T-cell (primary cell): ENCODE data around the gene SPATC1L. TPM values are rescaled to one million over a fixed set of nuclear protein-coding genes. Genes with fewer than 3 reads are reported as not detected.

Source experiments
- ATAC-seq, 4 experiments: fragments of 200-7000 bp in 3 of 4; fragments of 150-1000 bp in 1 of 4; cut with Tn5 transposase; replicated peaks in 1 of 4; 1 replicate in 3 of 4; 2 replicates in 1 of 4; pipeline ENCODE4 v1.10.0; 2021; ENCODE audit warnings: moderate library complexity in 3 of 4, mild to moderate bottlenecking in 2 of 4, moderate number of reproducible peaks in 1 of 4
- CTCF ChIA-PET, 2 donors: fragments of 300-600 bp; sonication (Branson Sonifier 250); formaldehyde crosslinking; loops; one replicate each; lab custom pipeline; 2022; ENCODE audit warnings: antibody characterized with exemption in 2 of 2; lab: Charles Lee
- POLR2A ChIA-PET, 2 donors: fragments of 300-600 bp; sonication (Branson Sonifier 250); formaldehyde crosslinking; loops; one replicate each; lab custom pipeline; 2022; ENCODE audit warnings: antibody characterized with exemption in 2 of 2; lab: Charles Lee
- DNase-seq, 35 experiments: peaks; one replicate each; pipeline versions ENCODE4 v3.0.0 to v3.0.0-alpha.2; 2013 to 2023
- H3K27ac ChIP-seq: one replicate; pipeline ENCODE4 v1.5.1; 2013; ENCODE audit warnings: low read length
- H3K27me3 ChIP-seq, 2 experiments: replicated peaks in 1 of 2; 1 replicate in 1 of 2; 2 replicates in 1 of 2; pipeline versions ENCODE4 v1.6.1 to v1.7.0; 2013; ENCODE audit warnings: low read length in 1 of 2, mixed read lengths in 1 of 2; ENCODE audit not compliant: control insufficient read depth in 2 of 2, insufficient read depth in 2 of 2; ENCODE audit errors: extremely low read depth in 1 of 2
- H3K36me3 ChIP-seq, 2 donors: 1 replicate in 1 of 2; 2 replicates in 1 of 2; pipeline versions ENCODE4 v1.6.1 to v1.7.0; 2013; ENCODE audit warnings: low read length in 1 of 2; ENCODE audit not compliant: control insufficient read depth in 2 of 2, insufficient read depth in 1 of 2; ENCODE audit errors: extremely low read depth in 1 of 2
- H3K4me1 ChIP-seq, 2 experiments: 1 replicate in 1 of 2; 2 replicates in 1 of 2; pipeline versions ENCODE4 v1.6.1 to v1.7.0; 2013; ENCODE audit warnings: low read length in 2 of 2, mixed read lengths in 1 of 2; ENCODE audit not compliant: insufficient read depth in 2 of 2, control insufficient read depth in 1 of 2; ENCODE audit errors: extremely low read depth in 1 of 2
- H3K4me3 ChIP-seq, 2 donors: 1 replicate in 1 of 2; 2 replicates in 1 of 2; pipeline versions ENCODE4 v1.5.1 to v1.7.0; 2013; ENCODE audit warnings: mild to moderate bottlenecking in 2 of 2, low read length in 1 of 2, moderate library complexity in 1 of 2; ENCODE audit not compliant: control insufficient read depth in 1 of 2; ENCODE audit errors: extremely low read depth in 1 of 2
- H3K9me3 ChIP-seq: 2 replicates; pipeline ENCODE4 v1.7.0; 2013
- H3K27ac Mint-ChIP-seq, 2 donors: one replicate each; pipeline ENCODE4 v1.8.0; 2020 to 2021; ENCODE audit warnings: mild to moderate bottlenecking in 2 of 2, mixed read lengths in 2 of 2
- H3K27me3 Mint-ChIP-seq, 2 donors: one replicate each; pipeline ENCODE4 v1.8.0; 2021 to 2022; ENCODE audit warnings: mixed read lengths in 2 of 2
- H3K36me3 Mint-ChIP-seq: one replicate; pipeline ENCODE4 v1.8.0; 2021; ENCODE audit warnings: mixed read lengths
- H3K4me1 Mint-ChIP-seq, 3 donors: one replicate each; pipeline ENCODE4 v1.8.0; 2020 to 2022; ENCODE audit warnings: mixed read lengths in 3 of 3, mild to moderate bottlenecking in 1 of 3
- H3K4me3 Mint-ChIP-seq, 3 donors: one replicate each; pipeline ENCODE4 v1.8.0; 2020 to 2022; ENCODE audit warnings: mild to moderate bottlenecking in 3 of 3, mixed read lengths in 3 of 3, moderate library complexity in 3 of 3
- H3K9me3 Mint-ChIP-seq, 3 donors: one replicate each; pipeline ENCODE4 v1.8.0; 2020 to 2022; ENCODE audit warnings: mixed read lengths in 3 of 3
- WGBS: methylation state at CpG from one replicate; pipeline ENCODE4 v1.1.5; 2013; ENCODE audit warnings: missing lambda C conversion rate; ENCODE audit not compliant: insufficient coverage; 5-methylcytosine and 5-hydroxymethylcytosine counted together
- total RNA-seq, 35 experiments: library from RNA in 6 of 35; stranded (reverse) in 6 of 35; fragments of 120-200 nt in 1 of 35; gene quantifications; one replicate each; pipeline versions ENCODE4 v1.2.1 to v1.2.4 and lab custom pipeline; 2013 to 2026

Gene SPATC1L
- total RNA-seq, 5 donors from 2014 or later (not counting 1 experiment from before 2014, with no cell fraction given): 1.4 to 22.8 (median 12.5) TPM

GRCh38 chr21:46137908-46138307 lies 46.4 kb downstream of the SPATC1L start:
- Histone ChIP-seq H3K36me3 (no peaks in the 10 kb centered on the region), H3K4me1 (no peaks in the 10 kb centered on the region), H3K27me3 (peaks cover 0 to 41% of the 10 kb centered on the region in 2 experiments), H3K9me3 (no peaks in the 10 kb centered on the region), H3K27ac (no peak overlapping the region), H3K4me3 (no peak overlapping the region)
- peaks cover 0 to 2% (median 0%) of the 10 kb centered on the region in 3 donors for H3K4me1 Mint-ChIP-seq
- POLR2A ChIA-PET: no interaction called here
- CTCF ChIA-PET: no interaction called here
- ATAC-seq (no peak), DNase-seq (no peak)
- H3K4me3 Mint-ChIP-seq: no peak overlapping the region
- H3K27me3 Mint-ChIP-seq: peaks cover 6 to 8% of the 10 kb centered on the region in 2 donors
- H3K27ac Mint-ChIP-seq: no peak overlapping the region
- WGBS: 94% methylated on average over 4 of the region's 7 CpGs
- H3K36me3 Mint-ChIP-seq: no peaks in the 10 kb centered on the region
- H3K9me3 Mint-ChIP-seq: no peaks in the 10 kb centered on the region

- ChIA-PET POLR2A (no interaction called here), CTCF (no interaction called here)
- 83% methylated on average over 21 of the region's 22 CpGs for WGBS
- Mint-ChIP-seq H3K9me3 (no peaks in the 10 kb centered on the region), H3K27ac (no peak overlapping the region), H3K4me3 (no peak overlapping the region), H3K4me1 (no peaks in the 10 kb centered on the region), H3K27me3 (peaks cover 6 to 8% of the 10 kb centered on the region in 2 donors), H3K36me3 (no peaks in the 10 kb centered on the region)
- Histone ChIP-seq H3K4me3 (no peak overlapping the region), H3K27ac (no peak overlapping the region), H3K27me3 (peaks cover 0 to 41% of the 10 kb centered on the region in 2 experiments), H3K4me1 (no peaks in the 10 kb centered on the region), H3K9me3 (no peaks in the 10 kb centered on the region), H3K36me3 (no peaks in the 10 kb centered on the region)
- DNase-seq (no peak), ATAC-seq (no peak)
Observed at GRCh38 chr21:46136739-46137349, 47.4 kb downstream of the SPATC1L start.

GRCh38 chr21:46135782-46136395 lies 48.4 kb downstream of the SPATC1L start:
- no CpG with 5 or more reads among the region's 7 CpGs for WGBS
- no peaks in the 10 kb centered on the region for H3K4me1 ChIP-seq
- no peaks in the 10 kb centered on the region for H3K36me3 ChIP-seq
- Mint-ChIP-seq H3K4me1 (no peaks in the 10 kb centered on the region), H3K9me3 (no peaks in the 10 kb centered on the region), H3K27ac (no peak overlapping the region), H3K27me3 (peaks cover 6 to 8% of the 10 kb centered on the region in 2 donors), H3K4me3 (no peak overlapping the region), H3K36me3 (no peaks in the 10 kb centered on the region)
- H3K9me3 ChIP-seq: no peaks in the 10 kb centered on the region
- H3K4me3 ChIP-seq: no peak overlapping the region
- ATAC-seq: no peak
- H3K27ac ChIP-seq: no peak overlapping the region
- ChIA-PET POLR2A (no interaction called here), CTCF (no interaction called here)
- no peak for DNase-seq
- peaks cover 0 to 41% of the 10 kb centered on the region in 2 experiments for H3K27me3 ChIP-seq

GRCh38 chr21:46131838-46132651 lies 52.2 kb downstream of the SPATC1L start:
- Mint-ChIP-seq H3K4me3 (no peak overlapping the region), H3K27me3 (peaks cover 0 to 6% of the 10 kb centered on the region in 2 donors), H3K36me3 (no peaks in the 10 kb centered on the region), H3K4me1 (no peaks in the 10 kb centered on the region), H3K9me3 (no peaks in the 10 kb centered on the region), H3K27ac (no peak overlapping the region)
- Histone ChIP-seq H3K4me3 (no peak overlapping the region), H3K4me1 (no peaks in the 10 kb centered on the region), H3K36me3 (no peaks in the 10 kb centered on the region), H3K27ac (no peak overlapping the region), H3K9me3 (no peaks in the 10 kb centered on the region), H3K27me3 (peaks cover 0 to 10% of the 10 kb centered on the region in 2 experiments)
- ATAC-seq: no peak
- CTCF ChIA-PET: no interaction called here
- 97% methylated on average over 83 of the region's 85 CpGs for WGBS
- POLR2A ChIA-PET: no interaction called here
- no peak for DNase-seq

- H3K27me3 ChIP-seq: peaks cover 0 to 5% of the 10 kb centered on the region in 2 experiments
- H3K36me3 ChIP-seq: no peaks in the 10 kb centered on the region
- H3K27me3 Mint-ChIP-seq: peaks cover 0 to 4% of the 10 kb centered on the region in 2 donors
- no peak for DNase-seq
- H3K4me3 ChIP-seq: no peak overlapping the region
- H3K27ac Mint-ChIP-seq: no peak overlapping the region
- H3K36me3 Mint-ChIP-seq: no peaks in the 10 kb centered on the region
- 93% methylated on average over 4 of the region's 4 CpGs for WGBS
- POLR2A ChIA-PET: no interaction called here
- H3K4me3 Mint-ChIP-seq: no peak overlapping the region
- no peaks in the 10 kb centered on the region for H3K4me1 Mint-ChIP-seq
- CTCF ChIA-PET: no interaction called here
- H3K27ac ChIP-seq: no peak overlapping the region
- no peak for ATAC-seq
- no peaks in the 10 kb centered on the region for H3K4me1 ChIP-seq
- no peaks in the 10 kb centered on the region for H3K9me3 Mint-ChIP-seq
- no peaks in the 10 kb centered on the region for H3K9me3 ChIP-seq
Observed at GRCh38 chr21:46131588-46131837, 52.7 kb downstream of the SPATC1L start.

- Histone ChIP-seq H3K4me3 (no peak overlapping the region), H3K4me1 (no peaks in the 10 kb centered on the region), H3K9me3 (no peaks in the 10 kb centered on the region), H3K27me3 (peaks cover 0 to under 1% of the 10 kb centered on the region in 2 experiments), H3K27ac (no peak overlapping the region), H3K36me3 (no peaks in the 10 kb centered on the region)
- H3K27ac Mint-ChIP-seq: no peak overlapping the region
- ATAC-seq (no peak), DNase-seq (no peak)
- no peaks in the 10 kb centered on the region for H3K36me3 Mint-ChIP-seq
- 85% methylated on average over 19 of the region's 22 CpGs for WGBS
- no peak overlapping the region for H3K4me3 Mint-ChIP-seq
- H3K9me3 Mint-ChIP-seq: no peaks in the 10 kb centered on the region
- POLR2A ChIA-PET: no interaction called here
- no peaks in the 10 kb centered on the region for H3K4me1 Mint-ChIP-seq
- peaks cover 0 to 1% of the 10 kb centered on the region in 2 donors for H3K27me3 Mint-ChIP-seq
- CTCF ChIA-PET: no interaction called here
Observed at GRCh38 chr21:46130831-46131587, 53.2 kb downstream of the SPATC1L start.
